Left lung (tissue), 10 donors: Measurements from ENCODE around the gene HDAC10. TPM values are rescaled to one million over a fixed set of nuclear protein-coding genes. Genes with fewer than 3 reads are reported as not detected.

Experiments used
- ATAC-seq: fragments of 200-7000 bp; cut with Tn5 transposase; one replicate; pipeline ENCODE4 v1.9.1; 2020; ENCODE audit warnings: moderate library complexity
- DNase-seq, 4 donors: peaks; one replicate each; pipeline ENCODE4 v3.0.0-alpha.2; 2013 to 2020
- H3K27ac ChIP-seq, 2 donors: fragments of 200-600 bp; sonication (generic) in 1 of 2; one replicate each; pipeline versions ENCODE4 v1.5.0 to v1.8.0; 2020 to 2021
- H3K27me3 ChIP-seq, 2 donors: fragments of 200-600 bp; sonication (generic) in 1 of 2; one replicate each; pipeline versions ENCODE4 v1.5.0 to v1.8.0; 2020 to 2021
- H3K36me3 ChIP-seq, 2 donors: fragments of 200-600 bp; sonication (generic) in 1 of 2; one replicate each; pipeline versions ENCODE4 v1.5.0 to v1.8.0; 2020 to 2021
- H3K4me1 ChIP-seq, 2 donors: fragments of 200-600 bp; one replicate each; pipeline ENCODE4 v1.8.0; 2021
- H3K4me3 ChIP-seq, 2 donors: fragments of 200-600 bp; sonication (generic) in 1 of 2; one replicate each; pipeline versions ENCODE4 v1.5.0 to v1.8.0; 2020 to 2021; ENCODE audit warnings: mild to moderate bottlenecking in 1 of 2
- H3K9me3 ChIP-seq, 2 donors: fragments of 200-600 bp; sonication (generic) in 1 of 2; one replicate each; pipeline versions ENCODE4 v1.5.0 to v1.8.0; 2020 to 2021
- CTCF ChIP-seq, 2 donors: fragments of 200-600 bp; sonication (generic) in 1 of 2; IDR thresholded peaks; one replicate each; pipeline versions ENCODE4 v1.5.0 to v1.8.0; 2021; ENCODE audit warnings: antibody characterized with exemption in 2 of 2
- intact Hi-C, 2 donors: fragments of 100-400 bp; cut with DNase I; formaldehyde crosslinking; loops; one replicate each; pipeline versions ENCODE4 v1.11.2 to v1.14.2; 2022
- polyA plus RNA-seq, 6 donors: library from polyadenylated mRNA; unstranded; fragments of 120-200 nt; gene quantifications; one replicate each; pipeline ENCODE4 v1.2.1, GENCODE V29; 2013; ENCODE audit not compliant: insufficient read length in 6 of 6
- total RNA-seq, 2 donors: library from RNA; stranded (reverse); fragmentation: NEBNext Ultra II Directional; extraction: Animal tissue kit (Norgen Biotek cat#: 25700); gene quantifications; one replicate each; pipeline ENCODE4 v1.2.1, GENCODE V29; 2021
- donor health status: DM: no; HTN: yes; CAD: no.
- donor health status: DM: no; HTN: no; CAD: no.

The HDAC10 gene
- total and polyA plus RNA-seq, 8 donors, result 23.9 to 42.2 (median 36.7) TPM

GRCh38 chr22:50215297-50216054 is 35.6 kb downstream of the HDAC10 start:
- Histone ChIP-seq H3K9me3 (no peaks in the 10 kb centered on the region), H3K36me3 (peaks cover 0 to 99% of the 10 kb centered on the region in 2 donors), H3K4me3 (no peak overlapping the region), H3K4me1 (peaks cover 0 to 7% of the 10 kb centered on the region in 2 donors), H3K27me3 (no peaks in the 10 kb centered on the region), H3K27ac (no peak overlapping the region)
- ATAC-seq (no peak), DNase-seq (peak in 1 of 4 donors; percentile 54)
- TF ChIP-seq CTCF (IDR thresholded peaks at IDR 0.05), result no peak
- intact Hi-C loops, result no loop called here

- TF ChIP-seq CTCF (IDR thresholded peaks at IDR 0.05), result no peak
- intact Hi-C loops, result no loop called here
- Histone ChIP-seq H3K9me3 (no peaks in the 10 kb centered on the region), H3K27ac (no peak overlapping the region), H3K36me3 (peaks cover 0 to 93% of the 10 kb centered on the region in 2 donors), H3K27me3 (no peaks in the 10 kb centered on the region), H3K4me3 (no peak overlapping the region), H3K4me1 (peaks cover 0 to 10% of the 10 kb centered on the region in 2 donors)
- DNase-seq (no peak), ATAC-seq (no peak)
Measured at GRCh38 chr22:50213263-50213662, 37.8 kb downstream of the HDAC10 start.

- DNase-seq (peak in 1 of 4 donors; percentile 10), ATAC-seq (no peak)
- no peak overlapping the region for H3K27ac ChIP-seq
- no peaks in the 10 kb centered on the region for H3K27me3 ChIP-seq
- peaks cover 0 to 26% of the 10 kb centered on the region in 2 donors for H3K4me1 ChIP-seq
- H3K36me3 ChIP-seq, result peaks cover 0 to 93% of the 10 kb centered on the region in 2 donors
- TF ChIP-seq CTCF (IDR thresholded peaks at IDR 0.05), result no peak
- no peak overlapping the region for H3K4me3 ChIP-seq
- intact Hi-C loops, result loop anchor here in 1 of 2 donors (2.0 kb wide), 1 partner anchor 62 kb away; no protein-coding TSS in a partner anchor
- H3K9me3 ChIP-seq, result no peaks in the 10 kb centered on the region
Measured at GRCh38 chr22:50211147-50211546, 39.9 kb downstream of the HDAC10 start.

- intact Hi-C loops, result loop anchor here in 1 of 2 donors (2.0 kb wide), 1 partner anchor 62 kb away; no protein-coding TSS in a partner anchor
- Histone ChIP-seq H3K36me3 (peaks cover 0 to 93% of the 10 kb centered on the region in 2 donors), H3K27me3 (no peaks in the 10 kb centered on the region), H3K4me3 (no peak overlapping the region), H3K27ac (no peak overlapping the region), H3K4me1 (peaks cover 0 to 28% of the 10 kb centered on the region in 2 donors), H3K9me3 (no peaks in the 10 kb centered on the region)
- ATAC-seq (no peak), DNase-seq (peak in 1 of 4 donors; percentile 78)
- TF ChIP-seq CTCF (IDR thresholded peaks at IDR 0.05), result no peak
Measured at GRCh38 chr22:50210378-50211139, 40.5 kb downstream of the HDAC10 start.

- peak; percentile 79 to 89 for TF ChIP-seq CTCF (IDR thresholded peaks at IDR 0.05)
- ATAC-seq (peak; percentile 60), DNase-seq (peak in 2 of 4 donors; percentile 75 to 80)
- intact Hi-C loops, result loop anchor here in 1 of 2 donors (2.0 kb wide), 1 partner anchor 61 kb away; no protein-coding TSS in a partner anchor
- no peak overlapping the region for H3K27ac ChIP-seq
- H3K9me3 ChIP-seq, result no peaks in the 10 kb centered on the region
- no peaks in the 10 kb centered on the region for H3K27me3 ChIP-seq
- H3K4me1 ChIP-seq, result peaks cover 0 to 34% of the 10 kb centered on the region in 2 donors
- peaks cover 0 to 87% of the 10 kb centered on the region in 2 donors for H3K36me3 ChIP-seq
- H3K4me3 ChIP-seq, result no peak overlapping the region
Measured at GRCh38 chr22:50209893-50210292, 41.2 kb downstream of the HDAC10 start.
